Naive B cell (primary cell): ENCODE results near the gene SAMSN1. TPM values are rescaled to one million over a fixed set of nuclear protein-coding genes. Genes with fewer than 3 reads are reported as not detected.

Experiments
- ATAC-seq, 2 donors: fragments of 150-1000 bp; cut with Tn5 transposase; 2 replicates each; pipeline ENCODE4 v1.10.0; 2021; ENCODE audit warnings: low read depth in 2 of 2, mild to moderate bottlenecking in 2 of 2, moderate library complexity in 2 of 2
- DNase-seq: peaks from one replicate; pipeline ENCODE4 v3.0.0; 2022
- H3K27ac Mint-ChIP-seq, 6 donors: one replicate each; pipeline ENCODE4 v1.8.0; 2020 to 2022; ENCODE audit warnings: mild to moderate bottlenecking in 6 of 6, mixed read lengths in 6 of 6, moderate library complexity in 5 of 6, inconsistent platforms in 2 of 6
- H3K27me3 Mint-ChIP-seq, 3 donors: one replicate each; pipeline ENCODE4 v1.8.0; 2021 to 2022; ENCODE audit warnings: mixed read lengths in 3 of 3, mild to moderate bottlenecking in 1 of 3
- H3K36me3 Mint-ChIP-seq, 2 donors: one replicate each; pipeline ENCODE4 v1.8.0; 2020 to 2022; ENCODE audit warnings: mixed read lengths in 2 of 2, inconsistent platforms in 1 of 2, mild to moderate bottlenecking in 1 of 2
- H3K4me1 Mint-ChIP-seq, 3 donors: one replicate each; pipeline ENCODE4 v1.8.0; 2020 to 2022; ENCODE audit warnings: mixed read lengths in 3 of 3, inconsistent platforms in 1 of 3, mild to moderate bottlenecking in 1 of 3, moderate library complexity in 1 of 3
- H3K4me3 Mint-ChIP-seq, 8 donors: one replicate each; pipeline ENCODE4 v1.8.0; 2020 to 2022; ENCODE audit warnings: mild to moderate bottlenecking in 8 of 8, mixed read lengths in 8 of 8, moderate library complexity in 8 of 8, inconsistent platforms in 2 of 8
- H3K9me3 Mint-ChIP-seq, 7 donors: one replicate each; pipeline ENCODE4 v1.8.0; 2020 to 2022; ENCODE audit warnings: mixed read lengths in 7 of 7, mild to moderate bottlenecking in 5 of 7, inconsistent platforms in 2 of 7, moderate library complexity in 1 of 7
- polyA plus RNA-seq, 6 donors: library from polyadenylated mRNA; unstranded; fragments of 300-500 nt; fragmentation: Illumina TruSeq; gene quantifications; one replicate each; pipeline ENCODE4 v1.2.3, GENCODE V29; 2021; ENCODE audit warnings: low read depth in 6 of 6

SAMSN1 gene
- polyA plus RNA-seq, 6 donors from 2014 or later: 4.0 to 19.6 (median 6.0) TPM

DNA sequence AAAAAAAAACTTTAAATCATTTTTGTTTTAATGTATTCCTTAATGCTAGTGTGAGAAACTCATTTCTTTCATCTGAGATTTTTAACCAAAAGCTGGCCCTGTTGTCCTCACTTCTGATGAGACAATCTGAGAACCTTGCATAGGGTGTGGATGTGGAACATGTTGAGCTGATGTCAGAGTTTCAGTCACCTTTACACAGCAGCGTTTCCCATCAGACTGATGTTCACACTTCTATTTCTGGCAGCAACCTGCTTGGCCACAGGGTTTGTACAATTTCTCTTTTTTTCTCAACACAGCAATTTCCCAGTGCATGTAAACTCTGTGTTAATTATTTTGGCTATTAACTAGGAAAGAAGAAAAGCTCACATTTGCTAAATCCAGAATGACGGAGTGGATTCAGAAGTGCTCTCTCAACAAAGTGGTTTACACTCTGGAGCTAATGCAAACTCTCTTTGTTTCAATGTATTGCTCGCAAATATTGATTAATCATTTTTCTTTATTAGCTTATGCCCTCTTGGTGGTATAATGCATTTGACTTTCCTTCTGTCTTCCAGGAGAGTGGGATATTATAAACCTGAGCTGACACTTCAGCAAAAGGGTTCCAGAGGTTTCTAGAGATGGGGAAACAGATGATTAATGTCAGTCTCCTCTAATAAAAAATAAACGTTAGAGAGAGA, 92.6 kb downstream of the SAMSN1 start:
- H3K27ac Mint-ChIP-seq: no peak overlapping the region
- H3K4me3 Mint-ChIP-seq: no peak overlapping the region
- no peaks in the 10 kb centered on the region for H3K36me3 Mint-ChIP-seq
- ATAC-seq (no peak), DNase-seq (no peak)
- no peaks in the 10 kb centered on the region for H3K9me3 Mint-ChIP-seq
- no peaks in the 10 kb centered on the region for H3K27me3 Mint-ChIP-seq
- no peaks in the 10 kb centered on the region for H3K4me1 Mint-ChIP-seq

DNA sequence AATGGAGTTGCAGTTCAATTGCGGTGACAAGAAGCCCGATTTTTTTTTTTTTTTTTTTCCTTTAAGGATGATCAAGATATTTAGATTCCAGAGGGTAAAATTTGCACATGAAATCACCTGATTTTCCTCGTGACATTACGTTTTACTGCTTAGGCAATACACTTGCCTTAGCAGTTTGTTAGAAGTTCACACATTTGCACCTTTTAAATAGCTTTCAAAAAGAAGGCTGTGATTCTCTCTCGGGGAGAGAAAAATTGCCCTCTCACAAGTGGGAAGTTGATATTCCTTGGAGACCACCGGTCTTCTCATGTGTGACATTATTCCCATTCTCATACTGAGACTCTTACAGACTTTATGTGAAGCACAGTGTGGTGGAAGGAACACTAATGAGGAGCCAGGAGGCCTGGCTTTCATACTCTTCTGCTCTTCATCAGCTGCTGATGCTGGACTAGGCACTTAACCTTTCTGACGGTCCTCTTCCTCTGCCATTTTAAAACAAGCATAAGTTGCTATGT, 93.3 kb downstream of the SAMSN1 start:
- Mint-ChIP-seq H3K27me3 (no peaks in the 10 kb centered on the region), H3K9me3 (no peaks in the 10 kb centered on the region), H3K36me3 (no peaks in the 10 kb centered on the region), H3K27ac (no peak overlapping the region), H3K4me3 (no peak overlapping the region), H3K4me1 (no peaks in the 10 kb centered on the region)
- DNase-seq (no peak), ATAC-seq (no peak)

DNA sequence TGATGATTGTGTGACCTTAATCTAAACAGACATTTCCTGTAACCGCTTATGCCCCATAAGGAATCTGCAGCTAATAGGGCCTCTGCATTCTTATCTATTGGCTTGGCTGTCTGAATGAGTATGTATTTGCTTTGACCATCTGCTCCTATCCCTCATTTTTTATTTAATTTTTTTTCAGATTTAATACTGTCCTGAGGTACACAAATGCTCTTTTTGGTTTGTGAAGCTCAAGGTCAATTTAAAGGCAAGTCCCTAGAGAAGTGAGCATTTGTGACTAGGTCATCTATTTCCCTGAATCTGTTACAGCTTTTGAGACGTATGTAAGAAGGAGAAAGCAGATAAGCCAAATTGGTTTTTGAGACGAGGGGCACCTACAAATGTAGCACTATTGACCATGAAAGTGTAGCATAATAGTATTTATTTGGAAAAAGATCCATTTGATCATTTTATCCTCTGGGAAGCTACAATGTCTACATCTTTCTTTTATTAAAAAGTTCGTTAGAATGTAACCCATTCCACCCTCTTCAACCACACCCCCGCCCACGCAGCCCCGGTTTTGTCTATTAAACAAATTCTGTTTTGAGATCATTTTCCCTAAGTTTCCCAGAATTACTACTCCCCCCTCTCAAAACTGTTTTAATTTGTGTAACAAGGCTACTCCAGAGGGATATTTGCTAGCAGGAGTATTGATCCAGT, 93.9 kb downstream of the SAMSN1 start:
- Mint-ChIP-seq H3K27me3 (no peaks in the 10 kb centered on the region), H3K27ac (no peak overlapping the region), H3K4me3 (no peak overlapping the region), H3K4me1 (no peaks in the 10 kb centered on the region), H3K9me3 (no peaks in the 10 kb centered on the region), H3K36me3 (no peaks in the 10 kb centered on the region)
- no peak for DNase-seq
- no peak for ATAC-seq

DNA sequence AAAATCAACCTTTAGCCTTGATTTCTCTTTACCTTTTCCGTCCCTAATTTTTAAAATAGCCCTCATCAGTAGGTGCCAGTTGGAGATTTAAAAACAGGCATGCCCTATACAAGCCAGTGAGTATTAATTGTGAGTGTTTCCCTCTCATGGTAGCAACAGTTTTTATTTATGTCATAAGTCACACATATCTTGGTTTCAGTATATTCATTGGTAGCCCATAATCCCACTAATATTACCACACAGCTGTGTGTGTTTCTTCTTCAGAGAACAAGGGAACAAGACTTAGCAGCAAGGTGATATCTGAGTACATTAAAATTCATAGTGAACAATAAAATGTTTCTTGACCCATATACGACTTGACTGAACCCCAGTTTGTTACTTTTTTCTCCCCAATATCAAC, 94.6 kb downstream of the SAMSN1 start:
- DNase-seq (no peak), ATAC-seq (no peak)
- Mint-ChIP-seq H3K4me3 (no peak overlapping the region), H3K4me1 (no peaks in the 10 kb centered on the region), H3K36me3 (no peaks in the 10 kb centered on the region), H3K27me3 (no peaks in the 10 kb centered on the region), H3K27ac (peak overlapping the region in 2 of 6 donors; percentile 8 to 53), H3K9me3 (no peaks in the 10 kb centered on the region)

DNA sequence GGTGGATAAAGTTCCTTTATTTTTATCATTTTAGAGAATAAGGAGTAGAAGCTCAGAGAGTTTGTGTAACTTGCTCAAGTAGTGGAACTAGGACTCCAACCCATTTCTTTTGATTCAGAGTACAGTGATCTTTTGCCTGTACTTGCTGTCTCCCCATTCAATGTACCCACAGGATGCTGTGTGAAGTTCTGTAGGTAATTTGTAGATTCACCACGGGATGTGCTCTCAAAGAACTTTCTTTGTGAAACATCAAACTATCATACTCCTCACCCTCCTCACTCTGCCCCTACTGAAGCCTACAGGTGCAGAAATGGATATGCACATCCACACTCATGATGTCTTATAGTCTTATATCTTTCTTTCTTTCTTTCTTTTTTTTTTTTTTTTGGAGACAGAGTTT, 97.3 kb downstream of the SAMSN1 start:
- no peaks in the 10 kb centered on the region for H3K4me1 Mint-ChIP-seq
- ATAC-seq (no peak), DNase-seq (no peak)
- H3K27me3 Mint-ChIP-seq: no peaks in the 10 kb centered on the region
- no peak overlapping the region for H3K4me3 Mint-ChIP-seq
- no peaks in the 10 kb centered on the region for H3K9me3 Mint-ChIP-seq
- H3K36me3 Mint-ChIP-seq: no peaks in the 10 kb centered on the region
- H3K27ac Mint-ChIP-seq: no peak overlapping the region

DNA sequence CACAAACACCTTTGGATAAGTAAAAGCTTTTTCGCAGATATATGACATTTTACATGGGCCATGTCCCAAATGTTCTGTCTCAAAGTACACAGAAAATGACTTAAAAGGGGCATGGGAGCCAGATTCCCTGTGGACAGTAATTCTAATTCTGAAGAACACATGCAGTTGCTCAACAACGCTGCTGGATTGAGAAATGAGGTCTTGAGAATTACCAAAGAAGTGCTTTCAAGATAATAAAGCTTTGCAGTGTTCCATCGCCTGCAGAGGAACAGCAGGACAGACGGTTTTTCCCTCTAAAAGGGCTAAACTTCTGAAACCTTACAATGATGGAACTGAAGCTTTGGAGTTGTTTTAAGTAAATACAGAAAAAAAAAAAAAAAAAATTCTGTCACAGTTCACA, 107.9 kb downstream of the SAMSN1 start:
- no peaks in the 10 kb centered on the region for H3K36me3 Mint-ChIP-seq
- no peak for ATAC-seq
- H3K27ac Mint-ChIP-seq: no peak overlapping the region

DNA sequence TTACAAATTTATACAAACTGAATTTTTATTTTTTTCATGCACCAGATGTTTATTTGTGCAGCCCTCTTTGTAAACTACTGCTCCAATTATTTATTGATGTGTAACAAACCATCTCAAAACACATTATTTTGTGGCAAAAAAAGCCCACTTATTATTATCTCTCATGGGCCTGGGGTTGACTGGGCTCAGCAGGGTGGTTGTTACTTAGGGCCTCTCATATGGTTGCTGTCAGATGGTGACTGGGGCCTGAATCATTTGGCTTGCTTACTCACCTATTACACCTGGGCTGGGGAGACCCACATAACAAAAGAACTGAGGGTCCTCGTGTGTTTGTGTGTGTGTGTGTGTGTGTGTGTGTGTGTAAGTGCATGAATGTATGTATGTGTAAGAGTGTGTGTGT, 110.7 kb downstream of the SAMSN1 start:
- peaks cover 0 to 9% (median 3%) of the 10 kb centered on the region in 7 donors for H3K9me3 Mint-ChIP-seq
- H3K27ac Mint-ChIP-seq: peak overlapping the region in 1 of 6 donors; percentile 21
- H3K4me1 Mint-ChIP-seq: no peaks in the 10 kb centered on the region
- H3K27me3 Mint-ChIP-seq: no peaks in the 10 kb centered on the region
- no peak overlapping the region for H3K4me3 Mint-ChIP-seq
- ATAC-seq (no peak), DNase-seq (no peak)
- no peaks in the 10 kb centered on the region for H3K36me3 Mint-ChIP-seq

More for the DNA sequence above, 107.9 kb downstream of the SAMSN1 start:
- Mint-ChIP-seq H3K27me3 (no peaks in the 10 kb centered on the region), H3K4me3 (no peak overlapping the region), H3K9me3 (peaks cover 0 to 9% (median 3%) of the 10 kb centered on the region in 7 donors), H3K4me1 (no peaks in the 10 kb centered on the region)
- no peak for DNase-seq

Other genes starting within 250 kb of the SAMSN1 start
- gene HSPA13, start 163.2 kb downstream of the SAMSN1 start, polyA plus RNA-seq: 10 to 100 TPM in 4 of 6 donors, 1 to 10 TPM in 2; 9.1 to 24.1 (median 11.7) TPM